HepG2 (cell line): ENCODE results near the gene EFNA2. TPM values are rescaled to one million over a fixed set of nuclear protein-coding genes. Genes with fewer than 3 reads are reported as not detected.
A peak's percentile ranks its signal among the peaks of the same experiment; 100 is the strongest.

Experiments
- ATF6 ChIP-seq: sonication (generic); formaldehyde crosslinking; conservative IDR thresholded peaks from 2 replicates; pipeline ENCODE4 v1.4.0; 2020; ENCODE audit warnings: missing genetic modification reagents
- BRCA1 ChIP-seq: sonication (generic); formaldehyde crosslinking; IDR thresholded peaks from 2 replicates; pipeline ENCODE4 v1.4.0; 2020; ENCODE audit warnings: missing genetic modification reagents
- BRF2 ChIP-seq: sonication (generic); formaldehyde crosslinking; IDR thresholded peaks from 2 replicates; pipeline ENCODE4 v1.8.1; 2022; ENCODE audit warnings: mild to moderate bottlenecking, missing genetic modification reagents
- E2F2 ChIP-seq: sonication (generic); formaldehyde crosslinking; IDR thresholded peaks from 2 replicates; pipeline ENCODE4 v1.4.0; 2020; ENCODE audit warnings: missing genetic modification reagents, borderline replicate concordance
- GFI1 ChIP-seq: sonication (generic); formaldehyde crosslinking; IDR thresholded peaks from 2 replicates; pipeline ENCODE4 v1.5.0; 2020; ENCODE audit warnings: missing genetic modification reagents, mild to moderate bottlenecking, borderline replicate concordance
- GPN1 ChIP-seq: sonication (generic); formaldehyde crosslinking; IDR thresholded peaks from 2 replicates; pipeline ENCODE4 v1.5.1; 2020; ENCODE audit warnings: missing genetic modification reagents, borderline replicate concordance
- HCFC1 ChIP-seq: fragments of 150-350 bp; IDR thresholded peaks from 2 replicates; pipeline ENCODE4 v1.6.1; 2014; ENCODE audit warnings: low read depth, low read length
- LBX2 ChIP-seq: sonication (generic); formaldehyde crosslinking; IDR thresholded peaks from 2 replicates; pipeline ENCODE4 v1.5.0; 2020; ENCODE audit warnings: missing genetic modification reagents, mild to moderate bottlenecking, borderline replicate concordance
- MED8 ChIP-seq: sonication (generic); formaldehyde crosslinking; IDR thresholded peaks from 2 replicates; pipeline ENCODE4 v1.8.1; 2023; ENCODE audit warnings: mild to moderate bottlenecking, missing genetic modification reagents; ENCODE audit not compliant: insufficient replicate concordance
- NKX3-1 ChIP-seq: sonication (generic); formaldehyde crosslinking; IDR thresholded peaks from 2 replicates; pipeline ENCODE4 v1.5.0; 2020; ENCODE audit warnings: missing genetic modification reagents
- RELA ChIP-seq: sonication (generic); formaldehyde crosslinking; IDR thresholded peaks from 2 replicates; pipeline ENCODE4 v1.4.0; 2020; ENCODE audit warnings: missing genetic modification reagents
- REXO4 ChIP-seq: sonication (generic); formaldehyde crosslinking; IDR thresholded peaks from 2 replicates; pipeline ENCODE4 v1.8.0; 2022; ENCODE audit warnings: missing genetic modification reagents, mild to moderate bottlenecking, borderline replicate concordance
- SETDB1 ChIP-seq: sonication (generic); formaldehyde crosslinking; IDR thresholded peaks from 2 replicates; pipeline ENCODE4 v1.5.1; 2020; ENCODE audit warnings: missing genetic modification reagents, mild to moderate bottlenecking, borderline replicate concordance
- TBL1XR1 ChIP-seq: fragments of 150-350 bp; IDR thresholded peaks from 2 replicates; pipeline ENCODE4 v1.6.1; 2014; ENCODE audit warnings: borderline replicate concordance, low read length; ENCODE audit not compliant: partially characterized antibody
- THAP11 ChIP-seq: IDR thresholded peaks from 2 replicates; pipeline ENCODE4 v1.6.1; 2016; ENCODE audit warnings: missing biosample characterization, missing genetic modification reagents
- ZNF224 ChIP-seq: sonication (generic); formaldehyde crosslinking; IDR thresholded peaks from 2 replicates; pipeline ENCODE4 v1.5.0; 2020; ENCODE audit warnings: mild to moderate bottlenecking, missing genetic modification reagents
- ZNF577 ChIP-seq: sonication (generic); formaldehyde crosslinking; IDR thresholded peaks from 2 replicates; pipeline ENCODE4 v1.4.0; 2020; ENCODE audit warnings: mild to moderate bottlenecking, low read depth, missing genetic modification reagents, borderline replicate concordance
- ZNF609 ChIP-seq: sonication (generic); formaldehyde crosslinking; IDR thresholded peaks from 2 replicates; pipeline ENCODE4 v1.4.0; 2020; ENCODE audit warnings: mild to moderate bottlenecking, missing genetic modification reagents, borderline replicate concordance
- ZNF652 ChIP-seq: IDR thresholded peaks from 2 replicates; pipeline ENCODE4 v1.6.1; 2016; ENCODE audit warnings: low read depth, borderline replicate concordance
- ZNF674 ChIP-seq: sonication (generic); formaldehyde crosslinking; IDR thresholded peaks from 2 replicates; pipeline ENCODE4 v1.5.0; 2020; ENCODE audit warnings: low read depth, mild to moderate bottlenecking, missing genetic modification reagents
- ZNF766 ChIP-seq: sonication (generic); formaldehyde crosslinking; IDR thresholded peaks from 2 replicates; pipeline ENCODE4 v1.5.0; 2020; ENCODE audit warnings: missing genetic modification reagents, borderline replicate concordance
- polyA plus RNA-seq, 8 experiments: library from polyadenylated mRNA; depleted of rRNA in 3 of 8; stranded (reverse) in 7 of 8; unstranded in 1 of 8; fragments of >200 nt; fragmentation: Illumina TruSeq in 4 of 8; extraction: Trizol in 4 of 8; gene quantifications; 2 replicates each; pipeline versions ENCODE4 v1.2.1 to v1.2.3, GENCODE V29; 2011 to 2016; ENCODE audit warnings: low read depth in 4 of 8, missing spikeins in 1 of 8, mixed read lengths in 1 of 8; ENCODE audit not compliant: insufficient read depth in 1 of 8
- total RNA-seq, 5 experiments: library from RNA; depleted of rRNA; stranded (reverse); fragments of >200 nt; fragmentation: Illumina TruSeq; extraction: Trizol; gene quantifications; 2 replicates each; pipeline ENCODE4 v1.2.3, GENCODE V29; 2016; ENCODE audit warnings: low read depth in 1 of 5

EFNA2 gene
- total and polyA plus RNA-seq, 2 of the 13 experiments (the other 11 are each of a cell fraction or from before 2014, with no cell fraction given): 6.0 to 9.9 TPM

GRCh38 chr19:1279782-1280341, 5.8 kb upstream of the EFNA2 start (continued):
- TF ChIP-seq THAP11 (CRISPR knock-in tag) (peak; percentile 51; the same call in 1 of the 2 replicates), ZNF674 (CRISPR knock-in tag) (no peak), ZNF766 (CRISPR knock-in tag) (no peak), RELA (CRISPR knock-in tag) (no peak), GPN1 (CRISPR knock-in tag) (no peak), ZNF577 (CRISPR knock-in tag) (no peak), E2F2 (no peak), BRCA1 (CRISPR knock-in tag) (no peak), ATF6 (CRISPR knock-in tag) (no peak), NKX3-1 (CRISPR knock-in tag) (no peak), MED8 (CRISPR knock-in tag) (no peak), HCFC1 (no peak), GFI1 (CRISPR knock-in tag) (no peak), ZNF652 (CRISPR knock-in tag) (no peak), SETDB1 (CRISPR knock-in tag) (no peak), ZNF609 (CRISPR knock-in tag) (no peak), TBL1XR1 (no peak), LBX2 (CRISPR knock-in tag) (no peak), REXO4 (CRISPR knock-in tag) (no peak), BRF2 (no peak), ZNF224 (CRISPR knock-in tag) (no peak)
